Activated CD8-positive, alpha-beta T cell treated with anti-CD3 and anti-CD28 coated beads for 36 hours (primary cell): ENCODE data around the gene PGPEP1. TPM values are rescaled to one million over a fixed set of nuclear protein-coding genes. Genes with fewer than 3 reads are reported as not detected.

ENCODE experiments used
- ATAC-seq: fragments of 200-7000 bp; cut with Tn5 transposase; one replicate; pipeline ENCODE4 v1.10.0; 2021; ENCODE audit warnings: mild to moderate bottlenecking, moderate library complexity
- CTCF ChIA-PET: fragments of 350-600 bp; sonication (Branson Sonifier 250); formaldehyde crosslinking; loops from one replicate; lab custom pipeline; 2021; ENCODE audit warnings: antibody characterized with exemption; lab: Charles Lee
- POLR2A ChIA-PET: fragments of 350-600 bp; sonication (Branson Sonifier 250); formaldehyde crosslinking; loops from one replicate; lab custom pipeline; 2021; ENCODE audit warnings: antibody characterized with exemption; lab: Charles Lee
- DNase-seq: peaks from one replicate; pipeline ENCODE4 v3.0.0-alpha.2; 2020
- H3K27ac Mint-ChIP-seq: one replicate; pipeline ENCODE4 v1.8.0; 2021; ENCODE audit warnings: mild to moderate bottlenecking, mixed read lengths
- H3K27me3 Mint-ChIP-seq: one replicate; pipeline ENCODE4 v1.8.0; 2021; ENCODE audit warnings: mixed read lengths
- H3K36me3 Mint-ChIP-seq: one replicate; pipeline ENCODE4 v1.8.0; 2021; ENCODE audit warnings: low read depth, mixed read lengths
- H3K4me1 Mint-ChIP-seq: one replicate; pipeline ENCODE4 v1.8.0; 2021; ENCODE audit warnings: low read depth, mixed read lengths
- H3K4me3 Mint-ChIP-seq: one replicate; pipeline ENCODE4 v1.8.0; 2021; ENCODE audit warnings: mild to moderate bottlenecking, moderate library complexity, mixed read lengths
- H3K9me3 Mint-ChIP-seq: one replicate; pipeline ENCODE4 v1.8.0; 2021; ENCODE audit warnings: mixed read lengths
- intact Hi-C: fragments of 100-400 bp; cut with micrococcal nuclease; formaldehyde crosslinking; loops from one replicate; pipeline ENCODE4 v1.10.0; 2022
- total RNA-seq, 2 experiments: library from RNA; stranded (reverse); gene quantifications; one replicate each; pipeline ENCODE4 v1.2.3, GENCODE V29; 2021
- TF ChIP-seq, protein P1 (sequence below): fragments of 200-600 bp; IDR thresholded peaks from one replicate; pipeline ENCODE4 v1.8.0; 2022; ENCODE audit warnings: antibody characterized with exemption, mild to moderate bottlenecking

Gene PGPEP1
- total RNA-seq, 2 experiments from 2014 or later = 21.7 to 23.9 TPM

DNA sequence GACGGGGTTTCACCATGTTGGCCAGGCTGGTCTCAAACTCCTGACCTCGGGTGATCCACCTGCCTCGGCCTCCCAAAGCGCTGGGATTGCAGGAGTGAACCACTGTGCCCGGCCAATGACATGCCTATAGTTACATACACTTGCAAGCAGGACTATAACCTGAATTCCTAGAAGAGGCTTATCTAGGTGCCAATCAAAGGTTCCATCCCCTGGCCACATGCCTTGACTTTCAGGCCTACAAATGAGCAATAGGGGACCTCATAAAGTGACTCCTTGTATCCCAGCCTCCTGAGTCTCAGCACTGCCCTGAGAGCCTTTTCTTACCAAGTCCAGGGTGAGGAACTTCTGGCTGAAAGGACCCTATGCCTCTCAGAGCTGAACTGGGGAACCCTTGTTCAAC is 13.6 kb upstream of the PGPEP1 start:
- Mint-ChIP-seq H3K9me3 (no peaks in the 10 kb centered on the region), H3K4me3 (no peak overlapping the region), H3K27me3 (no peaks in the 10 kb centered on the region), H3K36me3 (peaks cover 9% of the 10 kb centered on the region), H3K27ac (no peak overlapping the region), H3K4me1 (peaks cover 23% of the 10 kb centered on the region)
- POLR2A ChIA-PET = interaction anchor here (1.7 to 7.7 kb wide), 2 partner anchors 47 to 51 kb away, joined by 4 to 94 read pairs; partner anchors contain the start of gene JUND
- ATAC-seq = no peak
- intact Hi-C loops = no loop called here
- TF ChIP-seq, protein P1, sequence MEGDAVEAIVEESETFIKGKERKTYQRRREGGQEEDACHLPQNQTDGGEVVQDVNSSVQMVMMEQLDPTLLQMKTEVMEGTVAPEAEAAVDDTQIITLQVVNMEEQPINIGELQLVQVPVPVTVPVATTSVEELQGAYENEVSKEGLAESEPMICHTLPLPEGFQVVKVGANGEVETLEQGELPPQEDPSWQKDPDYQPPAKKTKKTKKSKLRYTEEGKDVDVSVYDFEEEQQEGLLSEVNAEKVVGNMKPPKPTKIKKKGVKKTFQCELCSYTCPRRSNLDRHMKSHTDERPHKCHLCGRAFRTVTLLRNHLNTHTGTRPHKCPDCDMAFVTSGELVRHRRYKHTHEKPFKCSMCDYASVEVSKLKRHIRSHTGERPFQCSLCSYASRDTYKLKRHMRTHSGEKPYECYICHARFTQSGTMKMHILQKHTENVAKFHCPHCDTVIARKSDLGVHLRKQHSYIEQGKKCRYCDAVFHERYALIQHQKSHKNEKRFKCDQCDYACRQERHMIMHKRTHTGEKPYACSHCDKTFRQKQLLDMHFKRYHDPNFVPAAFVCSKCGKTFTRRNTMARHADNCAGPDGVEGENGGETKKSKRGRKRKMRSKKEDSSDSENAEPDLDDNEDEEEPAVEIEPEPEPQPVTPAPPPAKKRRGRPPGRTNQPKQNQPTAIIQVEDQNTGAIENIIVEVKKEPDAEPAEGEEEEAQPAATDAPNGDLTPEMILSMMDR = no peak
- no peak for DNase-seq
- CTCF ChIA-PET = interaction anchor here (0.9 to 7.7 kb wide), 4 partner anchors 47 to 118 kb away, joined by 3 to 235 read pairs (median 45); partner anchors contain the start of genes IQCN and JUND

DNA sequence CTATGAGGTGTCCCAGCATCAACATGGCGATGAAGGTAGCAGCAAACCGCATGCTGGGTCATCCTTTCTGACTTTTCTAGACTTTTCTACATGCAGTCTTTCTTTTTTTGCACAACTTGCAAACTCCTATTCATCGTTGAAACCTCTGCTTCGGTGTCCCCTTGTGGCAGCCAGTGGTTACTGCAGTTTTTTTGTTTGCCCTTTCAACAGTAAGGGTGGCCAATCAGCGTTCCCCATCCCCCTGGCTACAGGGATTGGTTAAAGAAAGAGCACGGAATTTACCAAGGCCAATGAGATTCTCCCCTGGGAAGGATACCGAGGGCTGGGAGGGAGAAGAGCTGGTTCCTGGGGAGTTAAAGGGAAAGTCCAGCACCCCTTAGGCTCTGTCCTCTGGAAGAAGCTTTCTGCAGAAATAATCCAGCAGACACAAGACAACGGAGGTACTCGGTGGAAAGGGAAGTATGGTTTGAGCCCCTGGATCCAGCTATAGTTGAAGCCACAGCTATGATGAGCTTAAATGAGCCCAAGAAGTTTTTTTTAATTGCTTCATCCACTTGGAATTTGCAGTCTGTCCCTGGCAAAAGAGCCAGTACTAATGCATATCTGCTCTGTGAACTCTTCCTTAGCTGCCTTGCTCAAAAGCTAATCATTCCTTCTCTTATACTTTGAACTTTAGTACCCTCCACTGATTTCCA is 11.9 kb upstream of the PGPEP1 start:
- intact Hi-C loops = loop anchor here (2.0 kb wide), 1 partner anchor 124 kb away; the partner anchor contains the start of gene RAB3A
- ChIA-PET POLR2A (interaction anchor here (0.7 to 7.7 kb wide), 6 partner anchors 7 to 55 kb away, joined by 3 to 94 read pairs (median 7); partner anchors contain the start of genes IQCN and JUND), CTCF (interaction anchor here (0.7 to 7.7 kb wide), 37 partner anchors 9 to 269 kb away, joined by 3 to 235 read pairs (median 7); partner anchors contain the start of genes IQCN, JUND, MPV17L2 and RAB3A)
- TF ChIP-seq, protein P1 = peak; percentile 90
- Mint-ChIP-seq H3K9me3 (no peaks in the 10 kb centered on the region), H3K27ac (peak overlapping the region; percentile 72), H3K36me3 (no peaks in the 10 kb centered on the region), H3K4me1 (peaks cover 19% of the 10 kb centered on the region), H3K4me3 (peak overlapping the region; percentile 74), H3K27me3 (no peaks in the 10 kb centered on the region)
- ATAC-seq (peak; percentile 98), DNase-seq (peak; percentile 95)

DNA sequence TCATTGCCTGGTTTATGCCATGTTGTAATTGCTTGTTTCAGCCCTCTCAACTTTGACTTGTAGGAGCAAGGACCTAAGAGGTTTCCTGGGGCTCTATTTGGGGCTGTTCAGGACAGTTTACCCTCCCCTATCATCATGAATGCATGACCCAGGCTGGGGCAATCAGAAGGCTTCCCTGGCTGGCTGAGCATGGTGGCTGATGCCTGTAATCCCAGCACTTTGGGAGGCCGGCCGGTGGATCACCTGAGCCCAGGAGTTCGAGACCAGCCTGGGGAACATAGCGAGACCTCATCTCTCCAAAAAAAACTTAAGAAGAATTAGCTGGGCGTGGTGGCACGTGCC is 11.4 kb upstream of the PGPEP1 start:
- no peak for ATAC-seq
- intact Hi-C loops = loop anchor here (2.0 kb wide), 1 partner anchor 124 kb away; the partner anchor contains the start of gene RAB3A
- H3K4me3 Mint-ChIP-seq = peak overlapping the region; percentile 74
- no peaks in the 10 kb centered on the region for H3K36me3 Mint-ChIP-seq
- no peaks in the 10 kb centered on the region for H3K9me3 Mint-ChIP-seq
- TF ChIP-seq, protein P1 = no peak
- H3K27ac Mint-ChIP-seq = peak overlapping the region; percentile 46
- H3K4me1 Mint-ChIP-seq = peaks cover 14% of the 10 kb centered on the region
- no peak for DNase-seq
- ChIA-PET POLR2A (interaction anchor here (0.7 to 7.7 kb wide), 7 partner anchors 8 to 137 kb away, joined by 3 to 94 read pairs (median 6); partner anchors contain the start of genes IQCN and JUND), CTCF (interaction anchor here (0.7 to 7.7 kb wide), 38 partner anchors 9 to 270 kb away, joined by 3 to 235 read pairs (median 6); partner anchors contain the start of genes IQCN, JUND, MPV17L2 and RAB3A)
- H3K27me3 Mint-ChIP-seq = no peaks in the 10 kb centered on the region

DNA sequence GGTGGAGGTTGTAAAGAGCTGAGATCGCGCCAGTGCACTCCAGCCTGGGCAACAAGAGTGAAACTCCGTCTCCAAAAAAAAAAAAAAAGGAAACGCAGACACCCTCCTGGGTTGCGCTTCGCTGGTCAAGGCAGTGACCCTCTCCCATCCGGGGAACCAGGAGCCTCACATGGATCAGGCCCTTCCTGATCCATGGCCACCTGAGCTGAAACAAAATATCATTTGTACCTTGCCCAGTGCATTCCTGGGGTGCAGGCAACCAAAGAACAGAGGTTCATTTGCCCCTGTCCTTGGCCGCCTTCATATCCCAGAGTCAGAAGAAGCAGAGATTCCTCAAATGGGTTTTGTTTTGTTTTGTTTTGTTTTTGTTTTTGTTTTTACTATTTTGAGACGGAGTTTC is 9.5 kb upstream of the PGPEP1 start:
- CTCF ChIA-PET = interaction anchor here (1.3 to 7.7 kb wide), 6 partner anchors 7 to 80 kb away, joined by 4 to 235 read pairs (median 41); partner anchors contain the start of genes GDF15, IQCN and JUND

More for the DNA sequence above, 9.5 kb upstream of the PGPEP1 start:
- ATAC-seq (no peak), DNase-seq (no peak)
- no peaks in the 10 kb centered on the region for H3K27me3 Mint-ChIP-seq
- intact Hi-C loops = no loop called here
- H3K4me1 Mint-ChIP-seq = peaks cover 8% of the 10 kb centered on the region
- POLR2A ChIA-PET = interaction anchor here (3.2 to 7.7 kb wide), 2 partner anchors 10 to 51 kb away, joined by 8 to 94 read pairs; partner anchors contain the start of gene JUND
- no peaks in the 10 kb centered on the region for H3K9me3 Mint-ChIP-seq
- no peak overlapping the region for H3K4me3 Mint-ChIP-seq
- TF ChIP-seq, protein P1 = no peak
- no peak overlapping the region for H3K27ac Mint-ChIP-seq
- no peaks in the 10 kb centered on the region for H3K36me3 Mint-ChIP-seq
